Aorta (tissue), 5 donors: ENCODE data around the gene BLACAT1. TPM values are rescaled to one million over a fixed set of nuclear protein-coding genes. Genes with fewer than 3 reads are reported as not detected.
"Not testable (repeated sequence)": the region's sequence is repeated elsewhere in the genome, so short reads cannot be mapped to it uniquely, and the experiment has no call there.

Experiments used
- ATAC-seq: fragments of 200-7000 bp; cut with Tn5 transposase; one replicate; pipeline ENCODE4 v1.9.1; 2022; ENCODE audit warnings: moderate library complexity; ENCODE audit not compliant: low FRiP score
- DNase-seq, 2 donors: peaks; one replicate each; pipeline ENCODE4 v3.0.0-alpha.2; 2020
- H3K27ac ChIP-seq, 2 donors: one replicate each; pipeline ENCODE4 v1.5.1; 2013; ENCODE audit warnings: low read length in 2 of 2, mild to moderate bottlenecking in 2 of 2, moderate library complexity in 2 of 2, control low read depth in 1 of 2, inconsistent platforms in 1 of 2, low read depth in 1 of 2
- H3K27me3 ChIP-seq, 2 donors: one replicate each; pipeline ENCODE4 v1.6.1; 2013; ENCODE audit warnings: control low read depth in 1 of 2, low read length in 1 of 2, mild to moderate bottlenecking in 1 of 2, moderate library complexity in 1 of 2; ENCODE audit not compliant: insufficient read depth in 2 of 2, control insufficient read depth in 1 of 2
- H3K36me3 ChIP-seq, 2 donors: one replicate each; pipeline ENCODE4 v1.6.1; 2013; ENCODE audit warnings: control low read depth in 1 of 2, low read length in 1 of 2, mild to moderate bottlenecking in 1 of 2; ENCODE audit not compliant: insufficient read depth in 2 of 2, control insufficient read depth in 1 of 2
- H3K4me1 ChIP-seq, 2 donors: one replicate each; pipeline ENCODE4 v1.6.1; 2013; ENCODE audit warnings: low read length in 2 of 2, control low read depth in 1 of 2, mild to moderate bottlenecking in 1 of 2, moderate library complexity in 1 of 2; ENCODE audit not compliant: insufficient read depth in 2 of 2, control insufficient read depth in 1 of 2
- H3K4me3 ChIP-seq, 2 donors: one replicate each; pipeline ENCODE4 v1.5.1; 2013; ENCODE audit warnings: low read length in 2 of 2, control low read depth in 1 of 2, mild to moderate bottlenecking in 1 of 2
- H3K9me3 ChIP-seq: one replicate; pipeline ENCODE4 v1.6.1; 2013; ENCODE audit warnings: mild to moderate bottlenecking, low read length; ENCODE audit not compliant: control insufficient read depth
- WGBS, 2 donors: extraction: QIAGEN DNeasy Blood & Tissue Kit; methylation state at CpG; one replicate each; pipeline ENCODE4 v1.1.7; 2013; 5-methylcytosine and 5-hydroxymethylcytosine counted together
- intact Hi-C, 2 donors: fragments of 100-400 bp; cut with DNase I; formaldehyde crosslinking; loops; one replicate each; pipeline versions ENCODE4 v1.14.2 to v1.15.0; 2022
- polyA plus RNA-seq, 2 donors: library from polyadenylated mRNA; stranded (reverse); fragments of 200-250 nt; gene quantifications; one replicate each; pipeline ENCODE4 v1.2.3, GENCODE V29; 2013
- total RNA-seq, 2 donors: library from RNA; stranded (reverse); fragmentation: NEBNext Ultra II Directional; extraction: Animal tissue kit (Norgen Biotek cat#: 25700); gene quantifications; one replicate each; pipeline ENCODE4 v1.2.1, GENCODE V29; 2021
- donor health status: healthy with polysubstance abuse.
- donor health status: Bipolar disorder and iron deficiency.
- donor health status: DM: no; HTN: no; CAD: no.
- donor health status: DM: no; HTN: no; CAD: no.
- donor health status: DM: yes; HTN: yes; CAD: no.

The BLACAT1 gene
- total and polyA plus RNA-seq, 4 donors, result 0.21 TPM; not detected in 3

DNA sequence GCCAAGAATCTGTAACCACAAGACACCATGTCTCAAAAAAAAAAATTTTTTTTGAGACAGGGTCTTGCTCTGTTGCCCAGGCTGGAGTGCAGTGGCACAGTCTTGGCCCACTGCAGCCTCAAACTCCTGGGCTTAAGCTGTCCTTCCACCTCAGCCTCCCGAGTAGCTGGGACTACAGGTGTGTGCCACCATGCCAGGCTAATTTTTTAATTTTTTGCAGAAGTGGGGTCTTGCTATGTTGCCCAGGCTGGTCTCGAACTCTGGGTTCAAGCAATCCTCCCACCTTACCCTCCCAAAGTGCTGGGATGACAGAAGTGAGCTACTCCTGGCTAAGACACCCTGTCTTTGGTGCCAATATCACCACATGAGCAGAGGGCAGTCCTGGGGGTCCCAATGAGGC is 23.1 kb upstream of the BLACAT1 start:
- DNase-seq, ATAC-seq, H3K4me3 ChIP-seq, intact Hi-C loops, H3K9me3 ChIP-seq, H3K36me3 ChIP-seq, H3K27ac ChIP-seq, H3K27me3 ChIP-seq, H3K4me1 ChIP-seq: not testable (repeated sequence)
- WGBS, 2 donors, result 97 to 98% methylated on average over 2 of the region's 2 CpGs

DNA sequence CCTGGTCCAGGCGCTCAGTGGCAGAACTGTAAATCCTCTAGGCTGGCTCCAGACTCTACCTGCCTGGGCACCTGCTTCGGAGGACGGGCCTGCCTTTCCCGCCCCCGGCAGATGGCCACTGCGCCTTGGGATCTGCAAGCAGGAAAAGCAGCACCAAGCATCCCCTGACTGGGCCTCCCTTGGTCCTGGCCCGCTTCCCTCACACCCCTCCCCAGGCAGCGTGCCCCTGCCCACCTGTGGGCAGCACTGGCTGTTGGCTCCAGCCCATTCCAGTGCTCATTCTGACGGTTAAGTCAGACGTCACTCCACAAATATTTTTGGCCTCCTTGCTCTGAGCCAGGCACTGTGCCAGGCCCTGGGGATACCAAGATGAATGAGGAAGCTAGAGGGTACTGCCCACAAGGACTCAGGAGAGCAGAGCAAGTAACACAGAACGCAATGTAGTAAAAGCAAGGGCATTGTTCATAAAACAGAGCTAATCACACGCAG is 22.0 kb upstream of the BLACAT1 start:
- intact Hi-C loops, result no loop called here
- ATAC-seq (peak; percentile 59), DNase-seq (peak; percentile 82 to 87)
- Histone ChIP-seq H3K36me3 (no peaks in the 10 kb centered on the region), H3K27ac (no peak overlapping the region), H3K9me3 (peaks cover 3% of the 10 kb centered on the region), H3K4me3 (no peak overlapping the region), H3K4me1 (no peaks in the 10 kb centered on the region), H3K27me3 (no peaks in the 10 kb centered on the region)
- 18 to 24% methylated on average over 12 of the region's 12 CpGs for WGBS, 2 donors

DNA sequence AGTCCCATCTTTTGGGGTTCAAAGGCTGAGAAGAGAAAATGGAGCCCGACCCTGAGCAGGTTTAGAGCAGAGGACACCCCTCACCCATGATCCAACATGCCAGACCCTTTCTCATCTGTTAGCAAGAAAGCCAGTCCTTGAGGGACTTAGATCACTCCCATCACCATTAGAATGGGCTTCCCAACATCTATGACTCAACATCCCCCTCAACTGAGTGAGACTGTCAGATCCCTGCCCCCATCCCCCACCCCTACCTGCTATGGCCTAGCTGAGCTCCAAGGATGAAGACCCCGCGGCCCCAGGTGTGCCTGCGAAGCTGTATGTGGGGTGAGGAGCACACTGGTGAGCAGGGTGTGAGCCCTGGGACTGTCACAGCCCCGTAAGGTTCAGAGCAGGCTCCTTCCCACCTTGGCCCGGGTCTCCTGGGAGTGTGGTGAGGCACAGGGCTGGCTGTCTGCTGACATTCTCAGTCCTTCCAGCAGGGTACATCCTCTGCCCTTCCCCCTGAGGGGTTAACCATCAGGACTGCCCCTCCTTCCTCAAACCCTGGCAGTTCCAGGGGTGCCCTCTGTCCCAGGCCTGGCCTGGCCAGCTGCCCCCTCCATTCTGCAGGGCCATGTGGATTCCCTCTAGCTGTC is 21.4 kb upstream of the BLACAT1 start:
- Histone ChIP-seq H3K4me3 (no peak overlapping the region), H3K27ac (no peak overlapping the region), H3K9me3 (peaks cover 3% of the 10 kb centered on the region), H3K4me1 (no peaks in the 10 kb centered on the region), H3K27me3 (no peaks in the 10 kb centered on the region), H3K36me3 (no peaks in the 10 kb centered on the region)
- 72 to 86% methylated on average over 5 to 6 of the region's 6 CpGs for WGBS, 2 donors
- intact Hi-C loops, result no loop called here
- ATAC-seq (no peak), DNase-seq (no peak)

DNA sequence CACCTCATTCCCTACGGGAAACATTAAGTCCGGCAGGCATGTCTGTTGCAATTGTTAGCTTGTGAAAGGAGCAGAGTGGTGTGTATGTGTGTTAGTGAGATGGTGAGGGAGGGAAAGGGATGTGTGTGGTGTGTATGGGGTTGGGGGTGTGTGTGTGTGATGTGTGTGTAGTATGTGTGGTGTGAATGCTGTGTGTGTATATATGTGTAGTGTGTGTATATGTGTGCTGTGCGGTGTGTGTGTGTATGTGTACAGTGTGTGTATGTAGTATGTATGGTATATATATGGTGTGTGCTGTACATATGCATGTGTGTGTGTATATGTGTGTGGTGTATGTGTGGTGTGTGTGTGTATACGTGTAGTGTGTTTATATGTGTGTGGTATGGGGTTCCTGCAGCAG is 20.8 kb upstream of the BLACAT1 start:
- WGBS, 2 donors, result 96 to 97% methylated on average over 4 of the region's 4 CpGs
- intact Hi-C loops, result no loop called here
- Histone ChIP-seq H3K36me3 (no peaks in the 10 kb centered on the region), H3K27me3 (no peaks in the 10 kb centered on the region), H3K9me3 (peaks cover 3% of the 10 kb centered on the region), H3K27ac (no peak overlapping the region), H3K4me3 (no peak overlapping the region), H3K4me1 (no peaks in the 10 kb centered on the region)
- DNase-seq (no peak), ATAC-seq (no peak)

DNA sequence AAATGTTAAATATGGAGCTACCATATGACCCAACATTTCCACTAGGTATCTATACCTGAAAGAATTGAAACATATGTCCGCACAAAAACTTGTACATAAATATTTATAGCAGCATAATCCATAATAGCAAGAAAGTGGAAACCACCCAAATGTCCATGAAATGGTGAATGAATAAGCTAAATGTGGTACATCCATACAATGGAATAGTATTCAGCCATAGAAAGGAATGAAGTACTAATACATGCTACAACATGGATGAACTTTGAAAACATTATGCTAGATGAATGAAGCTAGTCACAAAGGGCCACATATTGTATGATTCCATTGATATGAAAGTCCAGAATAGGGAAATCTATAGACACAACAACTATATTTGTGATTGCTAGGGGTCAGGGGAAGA is 20.0 kb upstream of the BLACAT1 start:
- no peak overlapping the region for H3K4me3 ChIP-seq
- intact Hi-C loops, result no loop called here
- no peak for ATAC-seq
- H3K4me1 ChIP-seq, result no peaks in the 10 kb centered on the region
- H3K27me3 ChIP-seq, result no peaks in the 10 kb centered on the region
- DNase-seq, result no peak
- 98 to 100% methylated on average over 1 of the region's 1 CpG for WGBS, 2 donors
- no peaks in the 10 kb centered on the region for H3K36me3 ChIP-seq
- H3K27ac ChIP-seq, result no peak overlapping the region
- peaks cover 3% of the 10 kb centered on the region for H3K9me3 ChIP-seq

DNA sequence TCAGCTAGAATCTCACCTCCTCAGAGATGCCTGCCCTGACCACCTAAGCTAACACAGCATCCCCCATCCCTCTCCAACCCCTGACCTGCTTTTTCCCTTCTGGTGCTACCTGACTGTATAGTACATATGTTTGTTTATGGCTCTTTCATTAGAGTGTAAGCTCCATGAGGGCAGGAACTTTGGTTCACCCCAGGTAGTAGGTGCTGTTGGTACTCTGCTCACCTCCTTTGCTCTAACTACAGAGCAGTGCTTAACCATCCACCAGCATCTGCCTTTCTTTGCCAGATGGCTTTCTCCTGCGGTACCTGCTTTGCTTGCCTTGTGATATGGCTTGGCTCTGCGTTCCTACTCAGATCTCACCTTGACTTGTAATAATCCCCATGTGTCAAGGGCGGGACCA is 18.7 kb upstream of the BLACAT1 start:
- ATAC-seq (no peak), DNase-seq (no peak)
- no peaks in the 10 kb centered on the region for H3K36me3 ChIP-seq
- H3K9me3 ChIP-seq, result peaks cover 3% of the 10 kb centered on the region
- intact Hi-C loops, result loop anchor here in 1 of 2 donors (5.0 kb wide), 1 partner anchor 47 kb away; no protein-coding TSS in a partner anchor
- H3K27ac ChIP-seq, result no peak overlapping the region
- H3K27me3 ChIP-seq, result no peaks in the 10 kb centered on the region
- no peaks in the 10 kb centered on the region for H3K4me1 ChIP-seq
- no peak overlapping the region for H3K4me3 ChIP-seq
- 96 to 97% methylated on average over 3 of the region's 3 CpGs for WGBS, 2 donors

DNA sequence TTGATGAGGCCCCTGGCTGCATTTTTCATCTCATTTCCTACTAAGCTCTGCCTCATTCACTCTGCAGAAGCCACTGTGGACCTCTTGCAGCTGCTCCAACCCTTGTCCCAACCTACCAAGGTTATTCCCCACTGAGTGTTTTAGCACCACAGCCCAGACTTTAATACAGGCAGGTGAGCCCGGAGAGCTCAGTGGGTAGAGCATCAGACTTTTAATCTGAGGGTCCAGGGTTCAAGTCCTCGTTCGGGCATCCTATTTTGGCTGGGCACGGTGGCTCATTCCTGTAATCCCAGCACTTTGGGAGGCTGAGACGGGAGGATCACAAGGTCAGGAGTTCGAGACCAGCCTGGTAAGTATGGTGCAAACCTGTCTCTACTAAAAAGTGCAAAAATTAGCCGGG is 18.1 kb upstream of the BLACAT1 start:
- no peak for ATAC-seq
- intact Hi-C loops, result loop anchor here in 1 of 2 donors (5.0 kb wide), 1 partner anchor 47 kb away; no protein-coding TSS in a partner anchor
- WGBS, 2 donors, result 92 to 93% methylated on average over 7 of the region's 7 CpGs

DNA sequence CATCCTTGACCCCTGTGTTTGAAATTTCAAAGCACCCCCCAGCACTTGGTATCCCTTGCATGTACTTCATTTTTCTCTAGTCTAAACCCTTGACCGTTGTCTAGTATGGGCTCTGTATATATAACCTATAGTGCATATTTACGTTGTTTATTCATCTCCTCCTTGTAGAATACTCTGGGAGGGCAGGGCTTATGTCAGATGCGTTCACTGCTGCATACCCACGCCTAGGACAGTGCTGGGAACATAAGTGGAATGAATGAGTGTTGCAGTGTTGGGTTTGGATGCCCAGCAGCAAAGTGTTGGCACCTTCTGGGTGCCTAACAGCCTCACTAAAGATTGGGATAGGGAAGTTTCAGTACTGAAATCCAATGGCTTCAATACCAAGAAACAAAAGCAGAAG is 17.6 kb upstream of the BLACAT1 start:
- Histone ChIP-seq H3K9me3 (peaks cover 3% of the 10 kb centered on the region), H3K36me3 (no peaks in the 10 kb centered on the region), H3K27me3 (no peaks in the 10 kb centered on the region), H3K4me1 (no peaks in the 10 kb centered on the region), H3K4me3 (no peak overlapping the region), H3K27ac (no peak overlapping the region)
- ATAC-seq (no peak), DNase-seq (no peak)
- 22 to 24% methylated on average over 4 of the region's 4 CpGs for WGBS, 2 donors
- intact Hi-C loops, result loop anchor here in 1 of 2 donors (5.0 kb wide), 1 partner anchor 46 kb away; no protein-coding TSS in a partner anchor

More for the DNA sequence above, 18.1 kb upstream of the BLACAT1 start:
- Histone ChIP-seq H3K27me3 (no peaks in the 10 kb centered on the region), H3K4me1 (no peaks in the 10 kb centered on the region), H3K4me3 (no peak overlapping the region), H3K27ac (no peak overlapping the region), H3K9me3 (peaks cover 3% of the 10 kb centered on the region), H3K36me3 (no peaks in the 10 kb centered on the region)
- no peak for DNase-seq

DNA sequence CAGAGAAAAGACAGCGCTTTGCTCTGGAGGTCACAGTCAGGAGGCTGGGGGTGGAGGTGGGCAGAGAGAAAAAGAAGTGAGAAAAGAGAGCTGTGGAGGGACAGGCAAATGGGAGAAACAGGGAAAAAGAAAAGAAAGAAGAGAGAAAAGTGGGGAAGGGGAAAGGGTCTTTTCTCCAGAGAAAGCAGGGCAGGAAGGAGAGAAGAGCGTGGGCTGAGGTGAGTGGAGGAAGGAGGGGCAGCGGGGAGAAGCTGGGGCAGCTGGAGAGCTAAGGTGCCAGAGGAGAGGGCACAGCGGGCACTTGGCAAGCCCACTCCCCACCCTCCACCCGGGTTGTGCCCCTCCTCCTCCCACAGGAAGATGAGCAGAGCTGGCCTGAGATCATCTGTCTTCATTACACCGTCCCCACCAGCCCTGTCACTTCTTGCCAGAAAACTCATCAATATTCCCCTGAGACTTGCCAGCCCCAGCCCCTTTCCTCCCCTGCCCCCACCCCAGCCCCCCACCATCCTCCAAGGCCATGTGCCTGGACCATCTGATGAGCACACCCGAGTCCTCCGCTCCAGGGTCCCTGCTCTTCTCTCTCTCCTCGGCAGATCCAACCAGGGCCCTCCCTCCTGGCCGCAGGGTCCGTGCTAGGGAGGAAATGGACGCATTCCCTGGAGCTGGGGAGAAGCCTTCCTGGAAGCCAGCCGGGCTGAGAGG is 17.0 kb upstream of the BLACAT1 start:
- intact Hi-C loops, result loop anchor here in 1 of 2 donors (5.0 kb wide), 1 partner anchor 46 kb away; no protein-coding TSS in a partner anchor
- 18 to 19% methylated on average over 9 to 13 of the region's 13 CpGs for WGBS, 2 donors
- no peak for ATAC-seq
- Histone ChIP-seq H3K27me3 (no peaks in the 10 kb centered on the region), H3K27ac (no peak overlapping the region), H3K4me3 (no peak overlapping the region), H3K9me3 (peaks cover 3% of the 10 kb centered on the region), H3K36me3 (no peaks in the 10 kb centered on the region), H3K4me1 (no peaks in the 10 kb centered on the region)
- DNase-seq, result no peak
